ENCODE measurements around the gene APBA2.

APBA2 gene

GRCh38 chr15:29053661-29054131 lies 167.9 kb downstream of the APBA2 start:
- in situ Hi-C loops (cut with MboI; ENCODE audit: low sequenced_read_pairs) = no loop called here

- in situ Hi-C loops (cut with MboI; ENCODE audit: low sequenced_read_pairs) = no loop called here
These were observed 168.6 kb downstream of the APBA2 start for GRCh38 chr15:29054171-29055045.

GRCh38 chr15:29055876-29056275 lies 170.1 kb downstream of the APBA2 start:
- in situ Hi-C loops (cut with MboI; ENCODE audit: low sequenced_read_pairs) = no loop called here

- in situ Hi-C loops (cut with MboI; ENCODE audit: low sequenced_read_pairs) = no loop called here
These were observed 171.2 kb downstream of the APBA2 start for GRCh38 chr15:29056839-29057450.

GRCh38 chr15:29057856-29058255 lies 172.1 kb downstream of the APBA2 start:
- in situ Hi-C loops (cut with MboI; ENCODE audit: low sequenced_read_pairs) = no loop called here

GRCh38 chr15:29058903-29059539 lies 173.2 kb downstream of the APBA2 start:
- in situ Hi-C loops (cut with MboI; ENCODE audit: low sequenced_read_pairs) = no loop called here

GRCh38 chr15:29059871-29060640 lies 174.3 kb downstream of the APBA2 start:
- in situ Hi-C loops (cut with MboI; ENCODE audit: low sequenced_read_pairs) = no loop called here

GRCh38 chr15:29061746-29062145 lies 176.0 kb downstream of the APBA2 start:
- in situ Hi-C loops (cut with MboI; ENCODE audit: low sequenced_read_pairs) = no loop called here

- in situ Hi-C loops (cut with MboI; ENCODE audit: low sequenced_read_pairs) = no loop called here
These were observed 176.4 kb downstream of the APBA2 start for GRCh38 chr15:29062179-29062591.

GRCh38 chr15:29062626-29063025 lies 176.9 kb downstream of the APBA2 start:
- in situ Hi-C loops (cut with MboI; ENCODE audit: low sequenced_read_pairs) = no loop called here

- in situ Hi-C loops (cut with MboI; ENCODE audit: low sequenced_read_pairs) = no loop called here
These were observed 177.9 kb downstream of the APBA2 start for GRCh38 chr15:29063646-29064045.

GRCh38 chr15:29064290-29064689 lies 178.5 kb downstream of the APBA2 start:
- in situ Hi-C loops (cut with MboI; ENCODE audit: low sequenced_read_pairs) = no loop called here

GRCh38 chr15:29064731-29065130 lies 179.0 kb downstream of the APBA2 start:
- in situ Hi-C loops (cut with MboI; ENCODE audit: low sequenced_read_pairs) = no loop called here

- in situ Hi-C loops (cut with MboI; ENCODE audit: low sequenced_read_pairs) = no loop called here
These were observed 179.8 kb downstream of the APBA2 start for GRCh38 chr15:29065571-29065970.

- in situ Hi-C loops (cut with MboI; ENCODE audit: low sequenced_read_pairs) = no loop called here
These were observed 180.5 kb downstream of the APBA2 start for GRCh38 chr15:29066310-29066709.

GRCh38 chr15:29066838-29067237 lies 181.1 kb downstream of the APBA2 start:
- in situ Hi-C loops (cut with MboI; ENCODE audit: low sequenced_read_pairs) = no loop called here

GRCh38 chr15:29067949-29068348 lies 182.2 kb downstream of the APBA2 start:
- in situ Hi-C loops (cut with MboI; ENCODE audit: low sequenced_read_pairs) = no loop called here

- in situ Hi-C loops (cut with MboI; ENCODE audit: low sequenced_read_pairs) = no loop called here
These were observed 184.9 kb downstream of the APBA2 start for GRCh38 chr15:29070471-29071231.

- in situ Hi-C loops (cut with MboI; ENCODE audit: low sequenced_read_pairs) = no loop called here
These were observed 185.6 kb downstream of the APBA2 start for GRCh38 chr15:29071232-29071881.

- in situ Hi-C loops (cut with MboI; ENCODE audit: low sequenced_read_pairs) = no loop called here
These were observed 186.1 kb downstream of the APBA2 start for GRCh38 chr15:29071882-29072273.

Data from HL-60/S4 treated with phorbol 12-myristate 13-acetate at 8.2 ng/mL for 4 days and 3 days (cell line).